T47D (cell line): Measurements from ENCODE around the gene BIRC7.

Experiments used
- DNase-seq, 2 experiments: peaks; one replicate each; pipeline versions ENCODE4 v3.0.0 to v3.0.0-alpha.2; 2011 to 2012; ENCODE audit warnings: low read depth in 1 of 2, low spot score in 1 of 2
- JUND ChIP-seq: IDR thresholded peaks from 2 replicates; pipeline ENCODE4 v1.6.1; 2012; ENCODE audit warnings: low read depth
- in situ Hi-C: cut with HindIII; loops from 2 replicates; pipeline ENCODE4 v1.10.0; 2016; ENCODE audit warnings: low sequenced_read_pairs, low pct_unique_long_range_greater_than_20kb

The BIRC7 gene

GRCh38 chr20:63194007-63194796 lies 41.5 kb upstream of the BIRC7 start:
- in situ Hi-C loops = no loop called here
- TF ChIP-seq JUND = no peak
- no peak for DNase-seq

GRCh38 chr20:63194797-63195173 lies 40.9 kb upstream of the BIRC7 start:
- DNase-seq = no peak
- in situ Hi-C loops = no loop called here

GRCh38 chr20:63196768-63197470 lies 38.8 kb upstream of the BIRC7 start:
- in situ Hi-C loops = no loop called here
- TF ChIP-seq JUND = no peak
- no peak for DNase-seq

More at GRCh38 chr20:63194797-63195173, 40.9 kb upstream of the BIRC7 start:
- TF ChIP-seq JUND = no peak

- in situ Hi-C loops = no loop called here
- TF ChIP-seq JUND = no peak
- DNase-seq = no peak
These were observed 37.1 kb upstream of the BIRC7 start for GRCh38 chr20:63198606-63199005.

- in situ Hi-C loops = no loop called here
- no peak for TF ChIP-seq JUND
- DNase-seq = no peak
These were observed 33.7 kb upstream of the BIRC7 start for GRCh38 chr20:63202021-63202420.

- TF ChIP-seq JUND = no peak
- in situ Hi-C loops = no loop called here
- no peak for DNase-seq
These were observed 32.7 kb upstream of the BIRC7 start for GRCh38 chr20:63202811-63203526.

GRCh38 chr20:63204362-63204761 lies 31.3 kb upstream of the BIRC7 start:
- in situ Hi-C loops = no loop called here
- DNase-seq = no peak
- no peak for TF ChIP-seq JUND

- in situ Hi-C loops = no loop called here
- no peak for DNase-seq
- no peak for TF ChIP-seq JUND
These were observed 29.8 kb upstream of the BIRC7 start for GRCh38 chr20:63205896-63206295.

- peak; percentile 86 to 90 for DNase-seq
- in situ Hi-C loops = no loop called here
- TF ChIP-seq JUND = no peak
These were observed 28.8 kb upstream of the BIRC7 start for GRCh38 chr20:63206878-63207277.

GRCh38 chr20:63208346-63208909 lies 27.3 kb upstream of the BIRC7 start:
- DNase-seq = no peak
- in situ Hi-C loops = no loop called here
- no peak for TF ChIP-seq JUND

- TF ChIP-seq JUND = no peak
- in situ Hi-C loops = no loop called here
- no peak for DNase-seq
These were observed 25.6 kb upstream of the BIRC7 start for GRCh38 chr20:63210011-63210605.

GRCh38 chr20:63212393-63212730 lies 23.3 kb upstream of the BIRC7 start:
- in situ Hi-C loops = no loop called here
- TF ChIP-seq JUND = no peak
- peak in 1 of 2 experiments; percentile 33 for DNase-seq
